Neutrophil (primary cell): ENCODE measurements around the gene FOXK2.
A peak's percentile ranks its signal among the peaks of the same experiment; 100 is the strongest.

Source experiments
- H3K27ac ChIP-seq: fragments of 200-600 bp; sonication (generic); 2 replicates; pipeline ENCODE4 v1.5.1; 2016; ENCODE audit warnings: mild to moderate bottlenecking, moderate library complexity
- H3K27me3 ChIP-seq: fragments of 200-600 bp; sonication (generic); 2 replicates; pipeline ENCODE4 v1.6.0; 2016; ENCODE audit warnings: mild to moderate bottlenecking
- H3K36me3 ChIP-seq: fragments of 200-600 bp; sonication (generic); 2 replicates; pipeline ENCODE4 v1.5.1; 2017
- H3K4me1 ChIP-seq, 2 experiments: fragments of 200-600 bp in 1 of 2; sonication (generic) in 1 of 2; 1 replicate in 1 of 2; 2 replicates in 1 of 2; pipeline versions ENCODE4 v1.5.1 to v1.6.1; 2013 to 2016; ENCODE audit warnings: low read depth in 1 of 2, low read length in 1 of 2, mild to moderate bottlenecking in 1 of 2, moderate library complexity in 1 of 2; ENCODE audit not compliant: control insufficient read depth in 1 of 2, insufficient read depth in 1 of 2
- H3K4me3 ChIP-seq, 2 experiments: fragments of 200-600 bp in 1 of 2; sonication (generic) in 1 of 2; 1 replicate in 1 of 2; 2 replicates in 1 of 2; pipeline ENCODE4 v1.5.1; 2013 to 2016; ENCODE audit warnings: low read depth in 1 of 2, low read length in 1 of 2, mild to moderate bottlenecking in 1 of 2, moderate library complexity in 1 of 2
- H3K9me3 ChIP-seq: fragments of 200-600 bp; sonication (generic); 2 replicates; pipeline ENCODE4 v1.5.1; 2016
- TF ChIP-seq, protein P1 (sequence below): fragments of 200-600 bp; sonication (generic); IDR thresholded peaks from 2 replicates; pipeline ENCODE4 v1.5.1; 2016; ENCODE audit warnings: antibody characterized with exemption

The FOXK2 gene

GRCh38 chr17:82619641-82620040 is 100.1 kb downstream of the FOXK2 start:
- Histone ChIP-seq H3K9me3 (no peaks in the 10 kb centered on the region), H3K27me3 (no peaks in the 10 kb centered on the region), H3K4me1 (peaks cover 5 to 6% of the 10 kb centered on the region in 2 experiments), H3K27ac (no peak overlapping the region), H3K36me3 (peaks cover 88% of the 10 kb centered on the region), H3K4me3 (no peak overlapping the region)
- TF ChIP-seq, protein P1, sequence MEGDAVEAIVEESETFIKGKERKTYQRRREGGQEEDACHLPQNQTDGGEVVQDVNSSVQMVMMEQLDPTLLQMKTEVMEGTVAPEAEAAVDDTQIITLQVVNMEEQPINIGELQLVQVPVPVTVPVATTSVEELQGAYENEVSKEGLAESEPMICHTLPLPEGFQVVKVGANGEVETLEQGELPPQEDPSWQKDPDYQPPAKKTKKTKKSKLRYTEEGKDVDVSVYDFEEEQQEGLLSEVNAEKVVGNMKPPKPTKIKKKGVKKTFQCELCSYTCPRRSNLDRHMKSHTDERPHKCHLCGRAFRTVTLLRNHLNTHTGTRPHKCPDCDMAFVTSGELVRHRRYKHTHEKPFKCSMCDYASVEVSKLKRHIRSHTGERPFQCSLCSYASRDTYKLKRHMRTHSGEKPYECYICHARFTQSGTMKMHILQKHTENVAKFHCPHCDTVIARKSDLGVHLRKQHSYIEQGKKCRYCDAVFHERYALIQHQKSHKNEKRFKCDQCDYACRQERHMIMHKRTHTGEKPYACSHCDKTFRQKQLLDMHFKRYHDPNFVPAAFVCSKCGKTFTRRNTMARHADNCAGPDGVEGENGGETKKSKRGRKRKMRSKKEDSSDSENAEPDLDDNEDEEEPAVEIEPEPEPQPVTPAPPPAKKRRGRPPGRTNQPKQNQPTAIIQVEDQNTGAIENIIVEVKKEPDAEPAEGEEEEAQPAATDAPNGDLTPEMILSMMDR, result no peak

GRCh38 chr17:82623707-82624106 is 104.2 kb downstream of the FOXK2 start:
- Histone ChIP-seq H3K9me3 (no peaks in the 10 kb centered on the region), H3K27me3 (no peaks in the 10 kb centered on the region), H3K36me3 (peaks cover 86% of the 10 kb centered on the region), H3K4me3 (no peak overlapping the region), H3K27ac (peak overlapping the region; percentile 39), H3K4me1 (peaks cover 6 to 8% of the 10 kb centered on the region in 2 experiments)
- TF ChIP-seq, protein P1, result no peak

- Histone ChIP-seq H3K9me3 (no peaks in the 10 kb centered on the region), H3K27me3 (no peaks in the 10 kb centered on the region), H3K4me3 (no peak overlapping the region), H3K27ac (peak overlapping the region; percentile 59), H3K4me1 (peaks cover 6 to 8% of the 10 kb centered on the region in 2 experiments), H3K36me3 (peaks cover 75% of the 10 kb centered on the region)
- TF ChIP-seq, protein P1, result no peak
Observed at GRCh38 chr17:82627405-82627804, 107.9 kb downstream of the FOXK2 start.

- TF ChIP-seq, protein P1, result no peak
- Histone ChIP-seq H3K4me1 (peaks cover 0 to 3% of the 10 kb centered on the region in 2 experiments), H3K36me3 (peaks cover 77% of the 10 kb centered on the region), H3K9me3 (no peaks in the 10 kb centered on the region), H3K27ac (no peak overlapping the region), H3K27me3 (no peaks in the 10 kb centered on the region), H3K4me3 (no peak overlapping the region)
Observed at GRCh38 chr17:82629748-82630147, 110.2 kb downstream of the FOXK2 start.

DNA sequence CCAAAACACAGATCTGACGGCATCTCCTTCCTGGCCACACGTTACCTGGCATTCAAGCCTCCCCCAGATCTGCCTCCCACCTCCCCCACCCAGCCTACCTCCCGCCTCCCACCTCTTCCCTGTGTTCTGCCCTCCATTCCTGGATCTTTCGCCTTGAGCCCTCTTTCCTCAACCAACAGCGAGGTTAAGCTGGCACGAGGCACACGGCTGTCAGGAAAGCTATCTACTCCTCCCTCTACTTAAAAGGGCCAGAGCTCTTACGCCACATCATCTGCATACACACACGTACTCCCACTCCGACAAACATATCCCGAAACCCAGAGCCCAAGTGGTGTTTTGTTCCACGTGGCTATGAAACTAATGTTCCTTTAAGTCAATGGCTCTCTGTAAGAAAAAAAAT is 110.7 kb downstream of the FOXK2 start:
- Histone ChIP-seq H3K4me1 (peaks cover 0 to 3% of the 10 kb centered on the region in 2 experiments), H3K36me3 (peaks cover 75% of the 10 kb centered on the region), H3K27ac (no peak overlapping the region), H3K9me3 (no peaks in the 10 kb centered on the region), H3K27me3 (no peaks in the 10 kb centered on the region), H3K4me3 (no peak overlapping the region)
- TF ChIP-seq, protein P1, result no peak

- TF ChIP-seq, protein P1, result no peak
- H3K4me3 ChIP-seq, result no peak overlapping the region
- no peaks in the 10 kb centered on the region for H3K9me3 ChIP-seq
- peaks cover 64% of the 10 kb centered on the region for H3K36me3 ChIP-seq
- peaks cover 0 to 3% of the 10 kb centered on the region in 2 experiments for H3K4me1 ChIP-seq
- H3K27me3 ChIP-seq, result no peaks in the 10 kb centered on the region
- H3K27ac ChIP-seq, result no peak overlapping the region
Observed at GRCh38 chr17:82631544-82631943, 112.0 kb downstream of the FOXK2 start.
